GM21423 (cell line): Measurements from ENCODE around the gene FRMPD1.
"Not testable (repeated sequence)": the region's sequence is repeated elsewhere in the genome, so short reads cannot be mapped to it uniquely, and the experiment has no call there.

ENCODE experiments used
- ATAC-seq: cut with Tn5 transposase; IDR thresholded peaks from one replicate; pipeline ENCODE4 v1.9.1; 2021; ENCODE audit warnings: mild to moderate bottlenecking, moderate library complexity; ENCODE audit not compliant: unreplicated experiment

Gene FRMPD1

GRCh38 chr9:37730839-37731238 is 80.1 kb downstream of the FRMPD1 start:
- no peak for ATAC-seq

DNA sequence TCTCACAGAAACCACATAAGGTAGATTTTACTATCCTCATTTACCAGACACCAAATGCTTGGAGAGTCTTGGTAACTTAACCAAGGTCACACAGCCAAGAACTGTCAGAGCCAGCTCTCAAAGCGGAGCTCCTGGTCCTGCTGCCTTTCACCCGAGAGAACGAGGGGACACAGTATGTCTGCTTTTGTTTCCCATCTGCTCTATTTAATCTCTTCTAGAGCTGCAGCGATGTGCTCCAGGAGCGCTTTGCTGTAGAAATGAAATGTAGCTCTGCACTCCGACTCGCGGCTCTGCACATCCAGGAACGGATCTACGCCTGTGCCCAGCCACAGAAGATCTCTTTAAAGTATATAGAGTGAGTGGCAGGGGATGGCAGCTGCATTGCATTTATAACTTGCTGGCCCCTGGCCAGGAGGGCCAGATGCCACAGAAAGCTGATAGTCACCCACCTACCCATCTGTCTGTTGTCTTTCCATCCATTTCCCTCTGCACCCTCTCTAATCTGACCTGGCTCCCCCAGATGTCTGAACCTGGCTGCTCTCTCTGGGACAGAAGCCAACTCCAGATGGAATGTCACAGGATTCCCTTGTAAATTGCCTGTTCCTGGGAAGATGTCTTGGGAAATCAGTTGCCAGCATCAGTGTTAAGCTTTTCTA is 81.5 kb downstream of the FRMPD1 start:
- no peak for ATAC-seq

GRCh38 chr9:37732952-37733351 is 82.2 kb downstream of the FRMPD1 start:
- no peak for ATAC-seq

DNA sequence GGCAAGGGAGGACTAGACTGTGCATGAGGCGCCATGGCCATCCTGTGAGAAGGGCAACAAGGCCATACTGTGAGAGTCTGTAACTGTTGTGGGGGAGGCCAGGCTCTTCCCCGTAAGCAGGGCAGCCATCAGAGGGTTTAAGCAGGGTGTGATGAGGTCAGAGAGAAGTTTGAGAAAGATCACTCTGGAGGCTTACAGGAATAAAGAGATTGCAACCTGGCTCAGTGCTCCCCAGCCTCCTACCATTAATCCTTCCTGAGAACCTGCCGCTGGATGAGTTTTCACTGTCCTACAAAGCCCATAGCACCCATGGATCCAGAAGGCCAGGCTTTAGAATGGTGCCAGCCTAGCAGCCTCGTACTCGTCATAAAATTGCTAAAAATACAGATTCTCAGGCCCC is 88.5 kb downstream of the FRMPD1 start:
- no peak for ATAC-seq

DNA sequence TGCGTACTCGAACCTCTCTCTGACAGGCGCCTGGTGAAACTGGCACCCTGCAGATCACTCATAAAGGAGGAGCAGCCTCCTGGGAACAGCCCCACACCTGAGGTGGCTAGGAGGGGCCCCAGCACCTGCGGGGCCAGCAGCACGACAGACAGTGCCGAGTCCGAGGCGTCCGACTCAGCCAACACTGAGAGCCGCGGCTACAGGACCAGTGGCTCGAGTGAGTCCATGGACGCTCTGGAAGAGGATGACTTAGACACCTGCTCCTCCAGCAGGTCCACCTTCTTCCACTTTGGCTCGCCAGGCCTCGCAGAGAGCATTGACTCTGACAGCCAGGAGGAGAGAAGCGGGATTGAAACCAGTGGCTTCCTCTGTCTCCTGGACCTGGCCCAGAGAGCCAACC is 89.4 kb downstream of the FRMPD1 start:
- ATAC-seq, result no peak

DNA sequence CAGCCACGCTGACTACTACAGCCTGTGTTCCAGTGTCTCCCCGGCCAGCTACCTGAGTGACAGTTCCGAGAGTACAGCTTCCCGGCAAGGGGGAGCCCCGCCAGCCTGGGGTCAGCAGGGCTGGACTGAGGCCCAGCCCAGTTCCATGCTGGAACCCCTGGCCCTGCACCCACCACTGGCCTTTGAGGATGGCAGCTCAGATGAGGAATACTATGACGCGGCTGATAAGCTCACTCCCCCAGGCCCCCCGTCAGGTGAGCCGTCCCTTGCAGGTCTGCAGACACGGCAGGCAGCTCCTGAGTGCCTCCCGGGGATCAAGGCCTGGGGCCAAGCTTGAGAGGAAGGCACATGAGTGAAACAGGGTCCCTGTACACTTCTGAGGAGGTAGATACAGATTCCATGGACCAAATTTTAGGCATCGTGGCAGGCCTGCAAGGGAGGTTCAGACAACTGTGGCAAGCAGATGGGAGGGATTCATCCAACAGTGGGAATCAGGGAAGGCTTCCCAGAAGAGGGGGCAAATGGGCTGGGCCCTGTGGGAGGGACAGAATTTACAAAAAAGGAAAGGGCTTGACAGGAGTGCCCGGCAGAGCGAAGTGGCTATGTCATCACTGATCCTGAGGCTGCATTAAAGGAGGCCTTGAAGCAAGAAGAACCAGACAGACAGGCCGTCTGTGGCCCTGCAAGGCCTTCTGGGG is 90.0 kb downstream of the FRMPD1 start:
- no peak for ATAC-seq

DNA sequence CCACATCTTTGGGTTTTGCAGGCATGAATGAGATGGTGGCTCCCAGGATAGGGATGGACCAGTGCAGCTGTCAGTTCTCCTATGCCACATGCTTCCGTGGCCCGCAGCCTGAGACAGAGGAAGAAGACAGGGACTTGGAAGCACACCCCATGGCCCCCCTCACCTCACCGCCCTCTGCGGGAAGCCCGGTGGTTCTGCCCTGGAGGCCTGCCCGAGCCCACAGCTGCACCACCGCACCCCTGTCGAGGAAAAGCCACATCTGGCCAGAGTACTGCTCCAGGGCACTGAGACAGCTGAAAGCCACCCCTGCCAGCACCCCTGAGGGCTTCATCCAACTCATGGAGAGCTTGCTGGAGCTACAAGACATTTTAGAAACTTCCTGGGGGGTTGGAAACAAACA is 95.2 kb downstream of the FRMPD1 start:
- no peak for ATAC-seq

GRCh38 chr9:37746448-37747270 is 95.9 kb downstream of the FRMPD1 start:
- ATAC-seq, result no peak

DNA sequence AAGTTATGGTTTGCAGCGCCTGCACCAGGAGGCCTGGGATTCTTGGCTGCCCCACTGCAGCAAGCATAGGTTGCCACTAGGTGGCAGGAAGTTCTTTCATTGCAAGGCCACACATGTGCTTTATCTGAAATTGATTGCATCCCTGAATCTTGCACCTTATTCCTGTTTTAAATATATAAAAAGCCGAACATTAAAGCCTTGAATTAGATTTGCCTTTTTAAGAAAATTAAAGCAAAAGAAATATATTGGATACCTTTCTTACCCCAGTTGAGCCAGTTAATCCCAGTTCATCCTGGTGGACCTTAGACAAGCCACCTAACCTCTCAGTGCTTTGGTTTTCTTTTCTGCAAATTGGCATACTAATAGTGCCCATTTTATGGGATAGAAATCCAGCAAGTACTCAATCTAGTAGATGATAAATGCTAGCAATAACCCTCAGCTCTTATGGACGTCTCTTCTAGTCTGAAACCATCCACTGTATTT is 96.6 kb downstream of the FRMPD1 start:
- ATAC-seq, result no peak

GRCh38 chr9:37749129-37749528 is 98.4 kb downstream of the FRMPD1 start:
- ATAC-seq, result no peak

DNA sequence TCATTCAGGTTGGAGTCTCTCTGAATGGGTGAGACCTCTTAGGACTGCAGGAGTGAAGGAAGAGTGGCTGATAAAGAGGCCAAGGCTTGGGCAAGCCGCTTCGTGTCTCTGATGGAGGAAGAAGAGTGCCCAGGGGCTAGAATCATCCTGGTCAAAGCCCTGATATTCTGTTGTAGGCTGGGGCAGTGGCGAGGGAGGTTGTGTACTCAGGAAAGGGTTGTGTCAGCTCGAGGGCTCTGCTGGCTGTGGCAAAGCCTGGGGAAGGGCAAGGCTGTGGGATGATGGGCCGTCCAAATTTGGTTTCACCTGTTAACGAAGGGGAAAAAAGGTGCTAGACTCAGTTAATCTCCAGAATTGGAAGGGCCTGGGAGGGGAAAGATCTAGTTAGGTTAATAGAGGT is 100.4 kb downstream of the FRMPD1 start:
- no peak for ATAC-seq

GRCh38 chr9:37751704-37752103 is 101.0 kb downstream of the FRMPD1 start:
- ATAC-seq, result not testable (repeated sequence)

- not testable (repeated sequence) for ATAC-seq
Measured at GRCh38 chr9:37752112-37752511, 101.4 kb downstream of the FRMPD1 start.

GRCh38 chr9:37752642-37753488 is 102.1 kb downstream of the FRMPD1 start:
- ATAC-seq, result no peak

DNA sequence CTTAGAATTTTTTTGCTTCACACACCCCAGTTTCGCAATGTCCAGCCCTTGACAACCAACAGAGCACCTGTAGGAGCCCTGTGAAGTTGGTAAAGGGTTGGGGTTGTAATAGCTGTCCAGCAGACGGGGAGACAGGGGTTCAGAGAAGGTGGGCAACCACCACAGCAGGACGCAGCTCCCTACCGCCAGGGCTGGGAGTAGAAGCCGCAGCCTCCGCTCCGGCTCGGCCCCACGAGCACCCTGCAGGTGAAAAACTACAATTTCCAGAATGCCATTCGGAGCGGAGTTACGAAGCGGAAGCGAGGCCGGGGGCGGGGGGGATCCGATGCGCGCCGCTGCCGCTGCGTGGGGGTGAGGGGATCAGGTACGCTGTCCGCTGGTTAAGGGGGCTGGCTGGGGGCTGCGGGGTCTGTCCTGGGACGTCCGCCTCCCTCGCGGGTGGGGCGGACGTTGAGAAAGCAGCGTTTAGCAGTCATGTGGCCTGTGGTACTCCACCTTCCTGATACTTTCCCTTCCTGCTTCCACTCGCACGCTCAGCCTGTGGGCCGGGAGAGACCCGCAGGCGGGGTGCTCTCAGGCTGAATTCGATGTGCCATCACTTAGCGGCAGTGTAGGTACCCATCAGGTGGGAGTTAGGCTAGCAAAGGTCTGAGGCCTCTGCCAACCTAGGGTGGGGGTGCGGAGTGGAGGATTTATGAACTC is 102.9 kb downstream of the FRMPD1 start, which contains the start of gene TRMT10B:
TRMT10B (plus strand) TSS at position 317 of the 702 bp plus-strand sequence. CDS start 8,127 bp downstream, outside the sequence.
- ATAC-seq, result peak; percentile 89

- ATAC-seq, result no peak
Measured at GRCh38 chr9:37758747-37759146, 108.0 kb downstream of the FRMPD1 start.

DNA sequence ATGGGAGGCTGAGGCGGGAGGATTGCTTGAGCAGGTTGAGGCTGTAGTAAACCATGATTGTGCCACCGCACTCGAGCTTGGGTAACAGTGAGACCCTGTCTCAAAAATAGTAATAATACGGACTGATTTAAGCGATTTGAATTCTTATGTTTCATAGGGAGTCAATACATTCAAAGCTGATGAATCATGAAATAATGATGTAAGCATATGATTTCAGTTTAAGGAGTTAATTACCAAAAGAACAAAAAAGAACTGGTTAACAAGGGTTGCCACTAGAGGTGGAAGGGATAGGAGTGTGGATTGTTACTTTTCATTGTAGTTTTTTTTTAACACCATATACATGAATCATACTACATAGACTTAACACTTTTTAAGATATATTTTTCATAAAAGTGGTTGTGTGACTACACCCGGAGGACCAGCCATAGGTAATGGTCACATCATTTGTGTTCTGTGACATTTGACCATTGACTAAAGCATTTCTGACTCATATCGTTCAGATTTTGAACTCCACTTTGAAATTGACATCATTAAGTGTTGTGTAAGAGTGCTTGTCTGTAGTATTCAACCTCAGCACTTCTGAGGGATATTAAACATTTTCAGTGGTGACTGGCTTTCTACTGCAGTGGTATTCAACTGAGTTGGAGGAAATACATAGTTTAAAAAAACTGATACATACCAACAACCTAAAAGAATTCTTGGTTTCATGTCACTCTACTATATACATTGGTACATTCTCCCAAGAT is 109.8 kb downstream of the FRMPD1 start:
- no peak for ATAC-seq

DNA sequence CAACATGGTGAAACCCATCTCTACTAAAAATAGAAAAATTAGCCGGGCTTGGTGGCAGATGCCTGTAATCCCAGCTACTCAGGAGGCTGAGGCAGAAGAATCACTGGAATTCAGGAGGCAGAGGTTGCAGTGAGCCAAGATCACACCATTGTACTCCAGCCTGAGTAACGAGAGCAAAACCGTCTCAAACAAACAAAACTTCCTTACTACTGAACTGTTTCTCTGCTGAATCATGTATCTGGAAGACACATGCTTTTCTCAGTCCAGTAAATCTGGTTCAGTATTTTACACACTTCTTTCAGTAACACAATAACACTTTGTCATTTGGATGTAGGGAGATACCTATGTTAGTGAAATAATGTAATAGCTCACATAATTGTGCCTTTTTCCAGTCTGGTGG is 110.8 kb downstream of the FRMPD1 start:
- no peak for ATAC-seq

GRCh38 chr9:37765263-37765662 is 114.5 kb downstream of the FRMPD1 start:
- not testable (repeated sequence) for ATAC-seq
